Neural cell (in vitro differentiated cells): ENCODE results near the gene BOD1. TPM values are rescaled to one million over a fixed set of nuclear protein-coding genes. Genes with fewer than 3 reads are reported as not detected.

Experiments used
- H2AFZ ChIP-seq: fragments of 200-600, 300-800 bp; sonication (generic), shearing (Covaris generic); 2 replicates; pipeline ENCODE4 v1.6.0; 2014; ENCODE audit warnings: low read depth, mild to moderate bottlenecking, antibody characterized with exemption, low read length, moderate library complexity
- H3F3A ChIP-seq: fragments of 200-600 bp; shearing (Covaris generic); 2 replicates; pipeline ENCODE4 v1.6.1; 2016; ENCODE audit warnings: mild to moderate bottlenecking, moderate library complexity, mixed read lengths, antibody characterized with exemption, low read length; ENCODE audit not compliant: insufficient read depth, poor library complexity, severe bottlenecking
- H3K27ac ChIP-seq: fragments of 200-600, 300-800 bp; sonication (generic), shearing (Covaris generic); 2 replicates; pipeline ENCODE4 v1.5.1; 2014; ENCODE audit warnings: mild to moderate bottlenecking, low read length, moderate library complexity
- H3K27me3 ChIP-seq: fragments of 300-800, 200-600 bp; sonication (generic), shearing (Covaris generic); 2 replicates; pipeline ENCODE4 v1.6.0; 2014; ENCODE audit warnings: mild to moderate bottlenecking, low read depth, low read length, moderate library complexity; ENCODE audit not compliant: insufficient read depth
- H3K36me3 ChIP-seq: fragments of 300-800, 200-600 bp; sonication (generic), shearing (Covaris generic); 2 replicates; pipeline ENCODE4 v1.5.1; 2014; ENCODE audit warnings: mild to moderate bottlenecking, antibody characterized with exemption, low read length, moderate library complexity; ENCODE audit not compliant: insufficient read depth
- H3K4me2 ChIP-seq: fragments of 300-800, 200-600 bp; sonication (generic), shearing (Covaris generic); 2 replicates; pipeline ENCODE4 v1.6.0; 2014; ENCODE audit warnings: mild to moderate bottlenecking, low read length
- H3K4me3 ChIP-seq: fragments of 300-800, 200-600 bp; sonication (generic), shearing (Covaris generic); 2 replicates; pipeline ENCODE4 v1.5.1; 2014; ENCODE audit warnings: mild to moderate bottlenecking, low read length, moderate library complexity
- H3K79me2 ChIP-seq: fragments of 200-600 bp; shearing (Covaris generic); replicated peaks from 2 replicates; pipeline ENCODE4 v1.6.0; 2014; ENCODE audit warnings: mild to moderate bottlenecking, low read length, moderate library complexity; ENCODE audit not compliant: insufficient read depth
- H3K9ac ChIP-seq: fragments of 300-800, 200-600 bp; sonication (generic), shearing (Covaris generic); 2 replicates; pipeline ENCODE4 v1.6.1; 2016; ENCODE audit warnings: mild to moderate bottlenecking, low read length, mixed read lengths
- H3K9me2 ChIP-seq: fragments of 200-600 bp; shearing (Covaris generic); 2 replicates; pipeline ENCODE4 v1.6.1; 2016; ENCODE audit warnings: mild to moderate bottlenecking, low read length, mixed read lengths; ENCODE audit not compliant: insufficient read depth
- H3K9me3 ChIP-seq: fragments of 200-600, 300-800 bp; sonication (generic), shearing (Covaris generic); 2 replicates; pipeline ENCODE4 v1.6.1; 2016; ENCODE audit warnings: mild to moderate bottlenecking, mixed run types, low read length, moderate library complexity, mixed read lengths
- H4K20me1 ChIP-seq: fragments of 200-600 bp; shearing (Covaris generic); 2 replicates; pipeline ENCODE4 v1.6.1; 2016; ENCODE audit warnings: mild to moderate bottlenecking, mixed run types; ENCODE audit not compliant: insufficient read depth
- EP300 ChIP-seq: fragments of 450-650 bp; conservative IDR thresholded peaks from 2 replicates; pipeline ENCODE4 v1.6.1; 2014; ENCODE audit warnings: antibody characterized with exemption, mild to moderate bottlenecking, moderate library complexity; ENCODE audit not compliant: poor library complexity, severe bottlenecking
- EZH2 ChIP-seq: fragments of 200-600, 300-800 bp; shearing (Covaris generic), sonication (generic); IDR thresholded peaks from 2 replicates; pipeline ENCODE4 v1.6.1; 2014; ENCODE audit warnings: antibody characterized with exemption, low read length, borderline replicate concordance, mild to moderate bottlenecking; ENCODE audit not compliant: insufficient read depth, poor library complexity, severe bottlenecking
- MXI1 ChIP-seq: fragments of 450-650 bp; conservative IDR thresholded peaks from 2 replicates; pipeline ENCODE4 v1.6.1; 2014; ENCODE audit warnings: antibody characterized with exemption, mild to moderate bottlenecking; ENCODE audit not compliant: poor library complexity, severe bottlenecking
- POLR2AphosphoS5 ChIP-seq: IDR thresholded peaks from 2 replicates; pipeline ENCODE4 v1.6.1; 2012
- RAD21 ChIP-seq: fragments of 450-650 bp; conservative IDR thresholded peaks from 2 replicates; pipeline ENCODE4 v1.6.1; 2014; ENCODE audit warnings: antibody characterized with exemption, mild to moderate bottlenecking, moderate library complexity
- SMC3 ChIP-seq: fragments of 450-650 bp; conservative IDR thresholded peaks from 2 replicates; pipeline ENCODE4 v1.6.1; 2014; ENCODE audit warnings: antibody characterized with exemption, mild to moderate bottlenecking, moderate library complexity; ENCODE audit not compliant: poor library complexity
- TAF1 ChIP-seq: IDR thresholded peaks from 2 replicates; pipeline ENCODE4 v1.6.1; 2012; ENCODE audit warnings: low read depth
- polyA plus RNA-seq: library from polyadenylated mRNA; depleted of rRNA; stranded (reverse); fragments of >200 nt; gene quantifications from 2 replicates; pipeline ENCODE4 v1.2.3, GENCODE V29; 2014
- TF ChIP-seq, protein P1 (sequence below): fragments of 450-650 bp; IDR thresholded peaks from 2 replicates; pipeline ENCODE4 v1.5.1; 2014; ENCODE audit warnings: antibody characterized with exemption, mild to moderate bottlenecking, moderate library complexity; ENCODE audit not compliant: poor library complexity, severe bottlenecking
- TF ChIP-seq, protein P2 (sequence below): IDR thresholded peaks from 2 replicates; pipeline ENCODE4 v1.6.1; 2012; ENCODE audit warnings: borderline replicate concordance

The BOD1 gene
- polyA plus RNA-seq, 1 donor from 2014 or later: 178 TPM

DNA sequence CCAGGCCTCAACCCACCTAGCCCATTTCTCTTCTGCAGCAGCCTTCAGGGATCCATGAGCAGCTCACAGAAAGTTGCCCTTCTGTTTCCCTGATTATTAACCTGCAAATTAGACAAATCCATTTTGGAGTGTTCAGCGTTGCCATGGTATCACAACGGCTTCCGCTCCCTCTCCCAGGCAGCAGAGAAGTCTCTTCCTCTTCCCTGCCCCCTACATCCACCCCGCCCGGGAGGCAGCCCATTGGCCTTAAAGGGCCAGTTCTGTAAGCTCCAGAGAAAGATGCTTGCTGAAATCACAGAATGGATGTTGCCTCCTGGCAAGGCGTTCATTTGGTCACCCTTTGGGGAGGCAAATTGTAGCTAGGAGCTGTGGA is 47.7 kb upstream of the BOD1 start:
- Histone ChIP-seq H3K36me3 (no peaks in the 10 kb centered on the region), H3K27ac (no peak overlapping the region), H3F3A (no peaks in the 10 kb centered on the region), H3K4me3 (no peak overlapping the region), H3K4me2 (no peak overlapping the region), H3K79me2 (no peaks in the 10 kb centered on the region), H2AFZ (no peak overlapping the region), H3K9me2 (no peaks in the 10 kb centered on the region), H3K9ac (no peak overlapping the region), H3K9me3 (no peaks in the 10 kb centered on the region), H3K27me3 (no peaks in the 10 kb centered on the region), H4K20me1 (no peaks in the 10 kb centered on the region)
- TF ChIP-seq TAF1: no peak
- TF ChIP-seq RAD21: no peak
- TF ChIP-seq MXI1: no peak

DNA sequence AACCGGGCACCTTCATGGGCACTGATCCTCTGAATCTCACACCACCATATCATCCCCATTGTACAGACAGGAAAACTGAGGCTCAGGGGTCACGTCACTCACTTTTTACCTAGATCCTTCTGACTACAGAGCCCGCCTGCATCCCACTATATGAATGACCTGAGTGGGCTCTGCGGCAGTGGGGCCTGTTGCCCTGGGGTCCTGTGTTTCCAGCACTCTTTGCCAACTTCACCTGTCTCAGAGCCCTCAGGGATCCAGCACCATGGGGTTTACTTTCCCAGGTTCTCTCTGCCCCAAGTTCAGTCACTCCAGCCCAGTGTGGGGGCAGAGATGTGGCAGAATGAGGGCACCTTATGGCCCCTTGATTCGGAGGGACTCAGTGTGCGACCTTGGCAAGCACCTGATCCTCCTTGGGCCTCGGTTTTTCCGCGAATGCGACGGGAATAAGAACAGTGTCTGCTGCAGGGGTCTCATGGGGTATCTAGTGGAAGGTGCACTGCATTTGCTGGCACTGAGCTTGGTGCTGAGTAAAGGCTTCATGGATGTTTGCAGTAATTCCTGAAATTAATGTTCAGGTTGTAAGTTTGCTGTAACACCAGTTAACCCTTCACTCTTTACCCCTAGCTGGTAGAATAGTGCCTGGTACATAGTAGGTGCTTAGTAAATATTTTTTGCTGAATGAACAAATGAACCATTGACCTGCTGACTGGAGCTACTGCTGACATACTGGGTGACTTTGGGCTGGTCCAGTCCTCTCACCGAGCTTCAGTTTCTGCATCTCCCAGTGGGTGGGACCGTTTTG is 47.1 kb upstream of the BOD1 start:
- no peaks in the 10 kb centered on the region for H3K9me2 ChIP-seq
- H3K4me2 ChIP-seq: no peak overlapping the region
- no peak overlapping the region for H2AFZ ChIP-seq

More for the DNA sequence above, 47.1 kb upstream of the BOD1 start:
- Histone ChIP-seq H3K27me3 (no peaks in the 10 kb centered on the region), H3K27ac (no peak overlapping the region), H3K36me3 (no peaks in the 10 kb centered on the region), H3F3A (no peaks in the 10 kb centered on the region), H3K9me3 (no peaks in the 10 kb centered on the region), H3K4me3 (no peak overlapping the region), H3K79me2 (no peaks in the 10 kb centered on the region), H3K9ac (no peak overlapping the region), H4K20me1 (no peaks in the 10 kb centered on the region)
- TF ChIP-seq, protein P1, sequence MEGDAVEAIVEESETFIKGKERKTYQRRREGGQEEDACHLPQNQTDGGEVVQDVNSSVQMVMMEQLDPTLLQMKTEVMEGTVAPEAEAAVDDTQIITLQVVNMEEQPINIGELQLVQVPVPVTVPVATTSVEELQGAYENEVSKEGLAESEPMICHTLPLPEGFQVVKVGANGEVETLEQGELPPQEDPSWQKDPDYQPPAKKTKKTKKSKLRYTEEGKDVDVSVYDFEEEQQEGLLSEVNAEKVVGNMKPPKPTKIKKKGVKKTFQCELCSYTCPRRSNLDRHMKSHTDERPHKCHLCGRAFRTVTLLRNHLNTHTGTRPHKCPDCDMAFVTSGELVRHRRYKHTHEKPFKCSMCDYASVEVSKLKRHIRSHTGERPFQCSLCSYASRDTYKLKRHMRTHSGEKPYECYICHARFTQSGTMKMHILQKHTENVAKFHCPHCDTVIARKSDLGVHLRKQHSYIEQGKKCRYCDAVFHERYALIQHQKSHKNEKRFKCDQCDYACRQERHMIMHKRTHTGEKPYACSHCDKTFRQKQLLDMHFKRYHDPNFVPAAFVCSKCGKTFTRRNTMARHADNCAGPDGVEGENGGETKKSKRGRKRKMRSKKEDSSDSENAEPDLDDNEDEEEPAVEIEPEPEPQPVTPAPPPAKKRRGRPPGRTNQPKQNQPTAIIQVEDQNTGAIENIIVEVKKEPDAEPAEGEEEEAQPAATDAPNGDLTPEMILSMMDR: no peak
- TF ChIP-seq TAF1 (no peak), EP300 (no peak), RAD21 (no peak), POLR2AphosphoS5 (no peak), EZH2 (no peak), MXI1 (no peak), SMC3 (no peak)
- TF ChIP-seq, protein P2, sequence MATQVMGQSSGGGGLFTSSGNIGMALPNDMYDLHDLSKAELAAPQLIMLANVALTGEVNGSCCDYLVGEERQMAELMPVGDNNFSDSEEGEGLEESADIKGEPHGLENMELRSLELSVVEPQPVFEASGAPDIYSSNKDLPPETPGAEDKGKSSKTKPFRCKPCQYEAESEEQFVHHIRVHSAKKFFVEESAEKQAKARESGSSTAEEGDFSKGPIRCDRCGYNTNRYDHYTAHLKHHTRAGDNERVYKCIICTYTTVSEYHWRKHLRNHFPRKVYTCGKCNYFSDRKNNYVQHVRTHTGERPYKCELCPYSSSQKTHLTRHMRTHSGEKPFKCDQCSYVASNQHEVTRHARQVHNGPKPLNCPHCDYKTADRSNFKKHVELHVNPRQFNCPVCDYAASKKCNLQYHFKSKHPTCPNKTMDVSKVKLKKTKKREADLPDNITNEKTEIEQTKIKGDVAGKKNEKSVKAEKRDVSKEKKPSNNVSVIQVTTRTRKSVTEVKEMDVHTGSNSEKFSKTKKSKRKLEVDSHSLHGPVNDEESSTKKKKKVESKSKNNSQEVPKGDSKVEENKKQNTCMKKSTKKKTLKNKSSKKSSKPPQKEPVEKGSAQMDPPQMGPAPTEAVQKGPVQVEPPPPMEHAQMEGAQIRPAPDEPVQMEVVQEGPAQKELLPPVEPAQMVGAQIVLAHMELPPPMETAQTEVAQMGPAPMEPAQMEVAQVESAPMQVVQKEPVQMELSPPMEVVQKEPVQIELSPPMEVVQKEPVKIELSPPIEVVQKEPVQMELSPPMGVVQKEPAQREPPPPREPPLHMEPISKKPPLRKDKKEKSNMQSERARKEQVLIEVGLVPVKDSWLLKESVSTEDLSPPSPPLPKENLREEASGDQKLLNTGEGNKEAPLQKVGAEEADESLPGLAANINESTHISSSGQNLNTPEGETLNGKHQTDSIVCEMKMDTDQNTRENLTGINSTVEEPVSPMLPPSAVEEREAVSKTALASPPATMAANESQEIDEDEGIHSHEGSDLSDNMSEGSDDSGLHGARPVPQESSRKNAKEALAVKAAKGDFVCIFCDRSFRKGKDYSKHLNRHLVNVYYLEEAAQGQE: no peak
